Activated T-helper 1 cell treated with Interleukin-2 at 50 U/mL for 16 hours (primary cell): Measurements from ENCODE around the gene IL1F10.

Experiments
- DNase-seq: peaks from one replicate; pipeline ENCODE4 v3.0.0-alpha.2; 2020; ENCODE audit warnings: low read depth

IL1F10 gene, protein sequence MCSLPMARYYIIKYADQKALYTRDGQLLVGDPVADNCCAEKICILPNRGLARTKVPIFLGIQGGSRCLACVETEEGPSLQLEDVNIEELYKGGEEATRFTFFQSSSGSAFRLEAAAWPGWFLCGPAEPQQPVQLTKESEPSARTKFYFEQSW

DNA sequence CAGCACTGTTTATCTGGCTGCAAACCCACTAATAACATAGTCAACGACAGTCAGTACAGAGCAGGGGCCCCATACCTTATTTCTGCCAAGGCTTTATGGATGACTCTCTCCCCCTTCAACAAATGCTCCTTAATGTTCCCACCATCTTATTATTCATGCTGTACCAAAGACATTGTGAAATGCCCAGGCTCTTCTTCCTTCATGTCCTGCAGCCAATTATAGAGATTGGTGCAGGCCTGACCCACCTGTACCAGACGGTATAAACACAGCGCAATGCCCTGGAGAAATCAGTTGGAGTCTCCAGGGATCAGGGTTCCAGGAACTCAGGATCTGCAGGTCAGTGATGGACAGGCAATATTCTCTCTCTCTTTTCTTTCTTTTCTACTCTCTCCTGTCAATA is at the start of gene IL1F10:
Gene IL1F10 (plus strand): TSS at position 290 of the 400 bp plus-strand sequence. CDS start 4,769 bp downstream, outside the sequence.
- DNase-seq = no peak

DNA sequence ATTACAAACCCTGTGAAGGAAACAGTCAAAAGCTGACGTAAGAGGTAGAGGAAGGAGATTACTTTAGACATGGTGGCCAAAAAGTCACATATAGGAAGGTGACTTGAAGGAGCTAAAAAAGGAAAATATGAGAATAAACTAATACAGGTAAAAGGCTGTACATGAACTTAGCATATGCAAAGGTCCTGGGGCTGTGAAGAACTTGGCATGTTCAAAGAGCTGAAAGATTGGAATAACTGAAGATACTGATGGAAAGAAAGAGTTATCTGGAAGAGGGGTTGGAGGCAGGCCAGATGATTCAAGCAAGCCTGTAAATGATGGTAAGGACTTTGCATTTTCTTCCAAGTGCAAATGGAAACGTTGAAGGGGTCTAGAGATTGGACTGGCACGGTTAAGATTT is 49.3 kb upstream of the IL1F10 start:
- DNase-seq = no peak

DNA sequence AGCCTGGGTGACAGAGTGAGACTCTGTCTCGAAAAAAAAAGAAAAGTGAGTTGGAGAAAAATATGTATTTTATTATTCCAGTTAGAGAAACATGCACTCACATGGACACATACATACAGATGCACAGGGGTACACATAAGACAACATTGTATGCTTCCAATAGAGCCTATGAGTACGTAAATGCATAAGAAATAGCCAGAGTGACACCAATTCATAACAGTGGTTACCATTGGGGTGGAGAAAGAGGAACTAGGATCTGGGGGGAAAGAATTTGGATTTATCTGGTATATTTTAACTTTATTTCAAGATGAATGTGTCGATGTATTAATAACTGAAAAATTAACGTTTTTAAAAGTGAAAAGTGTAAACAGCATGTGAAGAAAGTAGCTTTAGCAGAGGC is 46.5 kb upstream of the IL1F10 start:
- no peak for DNase-seq

DNA sequence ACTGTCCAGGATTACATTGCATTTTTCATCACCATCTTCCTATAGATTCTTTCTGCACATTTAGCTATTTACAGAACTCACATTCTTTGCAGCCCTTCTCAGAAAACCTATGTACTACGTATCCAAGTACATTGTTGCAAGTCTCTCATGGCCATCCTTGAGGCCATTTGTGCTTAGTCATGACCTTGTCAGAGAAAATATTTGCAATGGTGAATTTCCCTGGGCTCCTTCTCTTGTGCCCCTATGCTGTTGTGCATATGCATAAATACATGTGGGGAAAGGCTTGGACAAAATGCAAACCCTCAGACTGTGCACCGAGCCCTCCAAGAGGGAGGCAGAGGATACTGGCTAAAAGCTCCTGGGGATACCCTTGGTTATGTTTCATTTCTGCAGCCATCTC is 43.0 kb upstream of the IL1F10 start:
- no peak for DNase-seq

DNA sequence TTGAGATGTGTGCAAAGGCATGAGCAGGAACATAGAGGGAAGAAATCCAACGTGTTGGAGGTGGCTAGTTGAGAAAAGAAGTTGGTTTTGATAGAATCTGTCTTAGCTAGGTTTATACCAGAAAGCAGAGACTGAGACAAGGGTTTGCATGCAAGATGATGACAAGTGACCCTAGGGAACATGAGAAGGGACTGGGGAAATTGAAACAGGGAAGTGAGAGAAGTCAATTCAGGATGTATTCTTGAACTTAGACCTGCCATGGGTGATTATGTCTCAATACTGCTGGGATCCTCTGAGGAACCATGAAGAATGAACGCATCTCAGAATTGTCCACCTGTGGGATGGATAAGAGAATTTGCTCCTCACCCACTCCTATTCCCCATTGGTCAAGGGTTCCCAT is 42.0 kb upstream of the IL1F10 start:
- no peak for DNase-seq

DNA sequence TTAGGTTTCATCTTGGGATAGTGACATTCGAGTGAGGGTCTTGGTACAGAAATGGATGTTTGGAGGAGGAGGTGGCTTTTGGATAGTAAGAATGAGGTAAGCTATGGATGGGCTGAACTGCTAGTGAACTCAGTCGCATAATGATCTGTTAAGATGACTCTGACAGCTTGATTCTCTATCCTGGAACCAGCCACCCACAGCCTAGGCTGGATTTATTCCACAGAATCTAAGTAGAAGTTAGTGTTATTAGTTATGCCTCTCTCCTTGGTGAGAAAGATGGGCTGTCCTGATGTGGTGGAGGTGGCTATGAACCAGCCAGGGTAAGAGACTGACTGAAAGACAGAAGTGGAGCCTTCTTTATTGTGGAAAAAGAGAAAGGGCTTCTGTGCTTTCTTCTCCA is 40.1 kb upstream of the IL1F10 start:
- DNase-seq = no peak

DNA sequence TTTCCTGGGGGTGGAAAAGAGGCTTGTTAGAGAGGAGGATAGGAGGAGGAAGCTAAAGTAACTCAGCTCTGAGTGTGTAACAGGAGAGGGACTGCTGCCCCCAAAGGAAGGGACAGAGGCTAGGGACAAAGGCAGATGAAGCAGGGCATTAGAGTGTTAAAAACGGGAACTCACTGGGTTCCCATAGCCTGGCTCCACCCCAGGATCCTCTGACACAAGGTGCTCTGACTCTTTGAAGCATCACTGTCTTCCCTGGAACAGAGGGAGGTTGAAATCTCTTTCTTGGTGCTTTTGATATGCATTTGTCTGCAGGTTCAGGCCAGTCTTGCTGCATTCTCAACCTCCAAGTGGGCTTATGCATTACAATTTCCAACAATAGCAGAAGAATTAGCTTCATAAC is 39.7 kb upstream of the IL1F10 start:
- no peak for DNase-seq

DNA sequence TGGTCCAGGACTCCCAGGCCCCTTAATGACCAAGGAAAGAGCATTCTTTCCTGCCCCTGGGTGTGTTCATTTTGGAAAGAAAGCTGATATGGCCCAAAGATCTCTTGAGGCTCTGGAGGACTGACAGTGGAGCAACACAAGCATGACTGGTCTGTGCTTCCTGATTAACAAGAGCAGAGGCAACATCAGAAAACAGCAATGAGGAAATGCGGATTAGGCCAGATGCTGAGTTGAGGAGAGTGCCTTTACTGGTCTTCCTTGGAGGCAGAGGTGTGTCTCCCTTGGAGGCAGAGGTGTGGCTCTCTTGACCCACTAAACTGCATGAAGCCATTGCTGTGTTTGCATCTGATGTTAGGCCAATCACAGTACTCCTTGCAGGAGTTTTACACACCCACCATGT is 35.0 kb upstream of the IL1F10 start:
- no peak for DNase-seq

DNA sequence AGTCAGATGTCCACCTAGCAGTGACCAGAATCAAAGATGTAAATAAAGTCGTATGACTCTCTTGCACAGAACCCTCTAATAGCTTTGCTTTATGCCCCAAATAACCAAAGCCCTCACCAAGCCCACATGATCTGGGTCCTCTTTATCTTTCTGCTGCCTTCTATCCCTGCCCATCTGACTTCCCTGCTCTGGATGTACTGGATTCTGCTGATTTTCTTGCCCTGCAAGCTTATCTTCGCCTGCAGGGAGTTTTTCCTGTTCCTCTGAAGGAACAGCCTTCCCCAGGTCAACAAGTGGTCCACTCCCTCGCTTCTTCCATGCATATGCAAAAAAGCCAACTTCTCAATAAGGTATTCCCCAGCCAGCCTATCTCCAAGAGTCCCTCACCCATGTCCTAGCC is 33.8 kb upstream of the IL1F10 start:
- DNase-seq = no peak

DNA sequence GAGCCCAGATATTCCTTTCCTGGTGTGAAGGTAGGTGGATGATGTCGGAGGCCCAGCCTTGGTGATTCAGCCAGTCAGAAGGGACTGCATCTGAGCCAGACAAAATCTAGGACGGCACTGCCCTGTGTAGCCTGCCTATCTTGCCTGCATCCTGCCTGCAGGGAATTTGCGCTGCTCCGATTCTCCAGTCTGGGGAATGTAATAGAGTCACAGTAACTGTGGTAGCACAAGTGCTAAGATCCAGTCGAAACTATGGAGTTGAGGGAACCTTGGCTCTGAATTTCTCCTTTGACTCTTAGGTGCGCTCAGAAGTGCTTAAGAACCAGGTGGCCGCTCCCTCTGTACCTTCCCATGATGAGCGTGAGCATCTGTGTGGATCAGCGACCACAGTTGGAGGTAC is 31.0 kb upstream of the IL1F10 start:
- DNase-seq = no peak

DNA sequence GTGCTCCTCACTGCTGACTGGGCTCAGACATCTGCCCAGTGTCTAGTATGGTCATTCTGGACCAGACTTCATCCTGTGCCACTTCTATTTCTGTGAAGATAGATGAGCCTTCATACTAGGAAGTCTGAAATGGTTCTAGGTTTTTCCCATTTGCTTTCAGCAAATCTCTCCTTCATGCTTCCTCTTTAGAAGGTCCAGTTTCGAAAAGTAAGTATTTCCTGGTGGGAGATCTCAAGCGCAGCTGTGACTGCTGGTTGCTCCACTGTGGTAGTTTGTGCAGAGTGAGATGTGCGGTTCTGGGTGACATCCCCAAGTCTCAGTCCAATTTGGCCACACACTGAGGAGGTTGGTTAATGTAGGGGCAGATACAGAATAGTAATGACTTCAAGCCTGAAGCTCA is 29.5 kb upstream of the IL1F10 start:
- no peak for DNase-seq

DNA sequence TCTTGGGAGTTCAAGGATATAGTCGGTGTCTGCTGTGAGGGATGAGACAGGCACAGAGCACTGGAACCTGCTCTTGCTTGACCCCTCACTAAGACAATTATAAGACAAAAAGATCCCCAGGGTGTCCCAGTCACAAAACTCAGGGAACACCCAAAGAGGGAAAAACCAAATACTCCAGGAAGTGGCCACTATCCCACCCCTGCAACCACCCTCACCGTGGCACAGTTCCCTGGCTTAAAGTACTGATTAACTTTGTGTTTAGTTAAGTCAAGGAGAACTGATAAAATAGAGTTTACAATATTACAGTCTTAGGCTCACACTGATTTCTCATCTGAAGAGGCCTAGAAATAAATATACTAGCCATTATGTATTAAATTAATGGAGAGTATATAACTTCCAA is 28.6 kb upstream of the IL1F10 start:
- DNase-seq = no peak

DNA sequence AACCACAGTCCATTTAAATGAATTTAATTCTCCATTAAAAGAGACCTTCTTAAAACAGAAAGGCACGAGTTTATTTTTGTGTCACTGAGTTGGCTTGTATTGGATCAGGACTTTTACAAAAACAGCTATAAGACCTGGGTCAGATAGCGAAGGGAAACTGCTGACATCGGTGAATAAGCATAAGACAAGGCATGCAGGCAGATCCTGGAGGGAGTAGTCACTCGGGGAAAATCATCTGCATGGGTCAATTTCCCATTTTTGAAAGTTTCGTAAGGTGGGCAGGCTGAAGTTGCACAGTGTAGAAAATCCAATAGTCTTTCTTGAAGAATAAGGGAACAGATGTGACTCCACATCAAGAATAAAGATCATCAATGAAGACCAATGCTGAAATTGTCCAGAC is 28.1 kb upstream of the IL1F10 start:
- no peak for DNase-seq

DNA sequence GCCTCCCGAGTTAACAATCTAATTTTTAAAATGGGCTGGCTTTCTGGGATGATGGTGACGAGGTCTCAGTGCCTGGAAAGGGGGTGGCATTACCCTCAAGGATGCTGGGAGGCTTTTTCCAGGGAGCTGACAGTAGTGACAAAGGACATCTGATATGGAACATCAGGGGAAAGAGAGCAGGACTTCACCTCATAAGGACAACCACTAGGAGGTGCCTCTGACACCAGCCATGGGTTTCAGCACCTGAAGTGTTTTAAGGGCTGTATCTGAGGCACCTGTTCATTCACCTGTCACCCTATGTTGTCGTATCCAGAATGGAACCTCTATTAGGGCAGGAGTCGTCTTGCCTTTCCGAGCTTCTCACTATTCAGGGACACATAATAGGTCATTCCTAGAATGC is 25.9 kb upstream of the IL1F10 start:
- no peak for DNase-seq

DNA sequence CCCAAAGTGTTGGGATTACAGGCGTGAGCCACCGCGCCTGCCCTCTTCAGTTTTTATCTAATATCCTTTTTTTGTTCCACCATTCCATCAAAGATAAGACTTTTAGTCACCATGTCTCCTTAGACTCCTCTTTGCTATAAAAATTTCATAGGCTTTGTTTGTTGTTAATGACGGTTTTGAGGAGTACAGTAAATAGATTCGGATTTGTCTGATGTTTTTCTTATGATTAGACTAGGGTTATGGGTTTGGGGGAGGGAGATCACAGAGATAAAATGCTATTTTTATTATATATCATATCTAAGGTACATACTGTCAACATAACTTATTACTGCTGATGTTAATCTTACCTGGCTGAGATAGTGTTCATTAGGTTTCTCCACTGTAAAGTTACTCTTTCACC is 21.3 kb upstream of the IL1F10 start:
- no peak for DNase-seq

DNA sequence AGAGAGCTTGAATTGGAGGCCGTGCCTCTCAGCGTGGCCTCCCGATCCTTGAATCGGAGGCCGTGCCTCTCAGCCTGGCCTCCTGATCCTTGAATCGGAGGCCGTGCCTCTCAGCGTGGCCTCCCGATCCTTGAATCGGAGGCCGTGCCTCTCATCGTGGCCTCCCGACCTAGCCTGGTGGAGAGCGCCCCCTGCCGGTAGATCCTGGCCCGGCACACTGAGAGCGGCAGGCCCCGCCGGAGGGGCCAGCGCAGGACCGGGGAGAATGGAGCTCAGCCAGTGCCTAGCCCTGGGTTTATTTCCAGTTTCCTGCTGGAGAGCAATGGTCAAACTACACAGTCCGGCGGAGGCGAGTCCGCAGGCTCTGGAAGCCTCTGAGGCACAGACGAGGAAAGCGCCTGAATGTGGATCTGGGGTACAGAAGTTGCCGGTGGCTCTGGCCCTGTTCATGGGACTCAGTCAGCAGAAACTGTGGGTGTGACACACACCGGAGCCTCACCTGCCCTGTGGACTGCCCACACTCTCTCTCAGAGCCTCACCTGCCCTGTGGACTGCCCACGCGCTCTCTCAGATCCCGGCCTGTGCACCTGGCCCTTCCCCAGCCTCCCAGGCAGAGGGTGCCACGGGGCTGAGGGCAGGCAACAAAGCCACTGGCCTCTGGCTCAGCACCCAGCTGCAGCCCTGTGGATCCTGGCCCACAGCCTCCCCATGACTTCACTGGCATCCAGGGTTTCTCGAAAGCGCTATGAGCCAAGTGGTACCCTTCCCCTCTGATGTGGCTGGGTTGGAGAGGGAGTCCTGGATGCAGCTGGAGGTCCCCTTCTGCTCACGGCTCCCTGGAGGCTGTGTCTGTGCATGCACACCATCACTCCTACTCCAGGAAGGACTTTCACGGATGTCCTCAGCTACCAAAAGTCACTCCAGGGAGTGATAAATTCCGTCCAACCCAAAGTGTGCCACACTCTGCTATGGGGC is 16.6 kb upstream of the IL1F10 start:
- DNase-seq = no peak

DNA sequence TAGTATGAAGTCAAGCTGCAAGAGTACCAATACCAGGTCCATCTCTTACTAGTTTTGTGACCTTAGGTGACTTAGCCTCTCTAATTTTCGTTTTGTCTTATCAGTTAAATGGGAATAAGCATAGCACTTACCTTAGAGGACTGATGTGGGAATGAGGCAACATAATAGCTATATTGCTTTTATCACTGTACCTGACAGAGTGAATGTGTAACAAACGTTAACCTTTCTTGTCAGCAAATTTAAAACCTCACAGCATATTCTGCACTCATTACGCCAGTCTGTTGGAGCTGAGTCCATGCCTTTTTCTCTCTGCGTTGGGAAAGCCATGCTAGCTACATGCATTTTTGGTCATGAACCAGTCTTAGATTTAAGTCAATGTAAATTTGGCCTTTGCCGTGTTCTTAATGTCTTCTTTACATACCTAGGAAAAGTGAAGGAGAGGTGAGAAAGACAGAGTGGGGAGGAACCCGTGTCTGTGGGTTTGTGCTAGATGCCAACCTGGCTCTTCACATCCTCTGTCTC is 15.3 kb upstream of the IL1F10 start, which contains the start of gene IL36B:
Gene IL36B (minus strand): TSS at position 472 of the 522 bp plus-strand sequence.
- DNase-seq = no peak

DNA sequence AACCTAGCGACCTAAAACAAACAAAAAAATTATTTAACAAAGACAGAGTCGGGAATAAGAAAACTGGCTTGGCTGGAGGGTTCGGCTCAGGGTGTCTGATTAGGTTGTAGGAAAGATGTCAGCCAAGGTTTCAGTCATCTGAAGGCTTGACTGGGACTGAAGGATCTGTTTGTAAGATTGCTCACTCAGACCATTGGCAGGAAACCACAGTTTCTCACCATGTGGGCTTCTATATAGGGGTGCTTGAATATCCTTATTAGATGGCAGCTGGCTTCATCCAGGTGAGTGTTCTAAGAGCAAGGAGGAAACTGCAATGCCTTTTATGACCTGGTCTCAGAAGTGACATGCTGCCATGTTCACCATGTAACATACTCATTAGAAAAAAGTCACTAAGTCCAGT is 14.1 kb upstream of the IL1F10 start:
- no peak for DNase-seq

DNA sequence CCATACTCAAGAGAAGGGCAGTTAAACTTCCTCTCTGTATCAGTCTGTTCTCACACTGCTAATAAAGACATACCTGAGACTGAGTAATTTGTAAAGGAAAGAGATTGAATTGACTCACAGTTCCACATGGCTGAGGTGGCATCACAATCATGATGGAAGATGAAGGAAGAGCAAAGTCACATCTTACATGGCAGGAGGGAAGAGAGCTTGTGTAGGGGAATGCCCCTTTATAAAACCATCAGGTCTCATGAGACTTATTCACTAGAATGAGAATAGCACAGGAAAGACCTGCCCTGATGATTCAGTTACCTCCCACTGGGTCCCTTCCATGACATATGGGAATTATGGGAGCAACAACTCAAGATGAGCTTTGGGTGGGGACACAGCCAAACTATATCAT is 13.7 kb upstream of the IL1F10 start:
- DNase-seq = no peak

DNA sequence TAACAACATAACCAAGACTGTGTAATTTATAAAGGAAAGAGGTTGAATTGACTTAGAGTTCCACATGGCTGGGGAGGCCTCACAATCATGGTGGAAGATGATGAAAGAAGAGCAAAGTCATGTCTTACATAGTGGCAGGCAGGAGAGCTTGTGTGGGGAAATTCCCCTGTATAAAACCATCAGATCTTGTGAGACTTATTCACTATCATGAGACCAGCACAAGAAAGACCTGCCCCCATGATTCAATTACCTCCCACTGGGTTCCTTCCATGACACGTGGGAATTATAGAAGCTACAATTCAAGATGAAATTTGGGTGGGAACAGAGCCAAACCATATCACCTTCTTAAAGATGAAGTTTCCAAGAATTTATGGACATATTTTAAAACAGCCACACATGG is 11.2 kb upstream of the IL1F10 start:
- DNase-seq = no peak

DNA sequence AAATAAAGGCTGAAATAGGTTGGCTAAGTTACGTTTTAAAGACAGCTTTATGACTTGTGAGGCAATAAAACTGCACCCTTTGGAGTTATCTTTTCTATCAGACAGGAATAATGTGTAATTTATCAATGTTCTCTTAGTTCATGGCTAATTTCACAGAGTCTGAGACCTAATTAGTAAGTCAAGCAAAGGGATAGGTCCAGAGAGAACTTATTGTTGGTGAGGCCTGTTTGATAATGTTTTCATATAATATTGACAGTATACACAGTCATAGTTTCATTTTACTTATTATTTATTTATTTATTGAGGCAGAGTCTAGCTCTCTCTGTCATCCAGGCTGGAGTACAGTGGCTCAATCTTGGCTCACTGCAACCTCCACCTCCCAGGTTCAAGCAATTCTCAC is 10.7 kb upstream of the IL1F10 start:
- DNase-seq = no peak

DNA sequence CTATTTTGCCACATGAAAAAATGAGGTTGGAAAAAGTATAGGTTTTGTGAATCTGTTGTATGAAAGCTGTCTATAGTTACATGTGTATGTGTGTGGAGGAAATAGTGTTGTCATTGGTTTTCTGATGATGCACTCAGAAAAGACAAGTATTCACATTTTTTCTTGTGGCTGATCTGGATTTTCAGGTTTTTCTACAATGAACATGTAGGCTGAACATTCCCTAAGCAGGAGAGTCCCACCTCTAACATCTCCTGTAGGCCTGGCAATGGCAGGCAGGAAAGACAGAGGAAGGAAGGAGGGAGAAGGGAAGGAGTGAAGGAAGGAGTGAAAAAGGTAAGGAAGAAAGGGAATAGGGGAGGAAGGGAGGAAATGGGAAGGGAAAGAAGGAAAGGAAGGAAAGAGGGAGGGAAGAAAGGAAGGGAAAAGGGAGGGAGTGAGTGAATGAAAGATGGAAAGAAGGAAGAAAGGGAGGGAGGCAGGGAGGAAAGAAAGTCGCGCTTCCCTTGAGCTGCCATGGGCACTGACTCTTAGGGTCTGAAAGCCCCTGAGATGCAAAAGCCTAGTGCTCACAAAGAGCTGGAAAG is 9.3 kb upstream of the IL1F10 start:
- no peak for DNase-seq
